Prostate gland (tissue), 2 donors: ENCODE results near the gene CDH8.
"Not testable (repeated sequence)": the region's sequence is repeated elsewhere in the genome, so short reads cannot be mapped to it uniquely, and the experiment has no call there.

ENCODE experiments used
- CTCF ChIP-seq, 4 experiments: fragments of 200-600 bp in 2 of 4; fragments of 450-650 bp in 2 of 4; sonication (generic) in 2 of 4; IDR thresholded peaks; 1 replicate in 3 of 4; 2 replicates in 1 of 4; pipeline ENCODE4 v1.5.1; 2016 to 2019; ENCODE audit warnings: antibody characterized with exemption in 4 of 4, mild to moderate bottlenecking in 2 of 4, moderate library complexity in 2 of 4
- POLR2A ChIP-seq: fragments of 450-650 bp; IDR thresholded peaks from one replicate; pipeline ENCODE4 v1.6.1; 2016; ENCODE audit warnings: antibody characterized with exemption, mild to moderate bottlenecking

DNA sequence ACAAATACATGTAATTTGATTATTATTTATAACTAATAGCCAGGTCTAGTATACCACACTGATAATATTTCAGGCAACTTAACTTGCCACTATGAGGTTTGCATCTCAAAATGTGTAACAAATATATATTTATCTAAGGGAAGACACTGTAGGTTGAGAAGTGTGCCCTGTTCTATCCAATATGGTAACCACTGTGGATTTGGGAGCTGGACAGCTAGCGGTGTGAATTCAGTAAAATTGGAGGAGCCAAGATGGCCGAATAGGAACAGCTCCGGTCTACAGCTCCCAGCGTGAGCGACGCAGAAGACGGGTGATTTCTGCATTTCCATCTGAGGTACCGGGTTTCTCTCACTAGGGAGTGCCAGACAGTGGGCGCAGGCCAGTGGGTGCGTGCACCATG lies 235.0 kb downstream of the CDH8 start:
- TF ChIP-seq CTCF (IDR thresholded peaks at IDR 0.05); POLR2A: not testable (repeated sequence)
